ENCODE data around the gene SHROOM3.

The SHROOM3 gene

GRCh38 chr4:76781698-76782595, 346.9 kb downstream of the SHROOM3 start:
- peak; percentile 99 for DNase-seq (ENCODE audit: low read depth)

GRCh38 chr4:76782837-76783236, 347.8 kb downstream of the SHROOM3 start:
- peak; percentile 91 for DNase-seq (ENCODE audit: low read depth)

GRCh38 chr4:76783836-76784235, 348.8 kb downstream of the SHROOM3 start:
- no peak for DNase-seq (ENCODE audit: low read depth)

GRCh38 chr4:76784237-76784636, 349.2 kb downstream of the SHROOM3 start:
- DNase-seq (ENCODE audit: low read depth): no peak

- peak; percentile 49 for DNase-seq (ENCODE audit: low read depth)
These were observed 352.9 kb downstream of the SHROOM3 start for GRCh38 chr4:76787898-76788297.

GRCh38 chr4:76790377-76790776, 355.3 kb downstream of the SHROOM3 start:
- DNase-seq (ENCODE audit: low read depth): no peak

GRCh38 chr4:76791479-76791878, 356.4 kb downstream of the SHROOM3 start:
- DNase-seq (ENCODE audit: low read depth): no peak

GRCh38 chr4:76792418-76792817, 357.4 kb downstream of the SHROOM3 start:
- DNase-seq (ENCODE audit: low read depth): no peak

GRCh38 chr4:76795243-76795642, 360.2 kb downstream of the SHROOM3 start:
- DNase-seq (ENCODE audit: low read depth): no peak

GRCh38 chr4:76799140-76799539, 364.1 kb downstream of the SHROOM3 start:
- DNase-seq (ENCODE audit: low read depth): no peak

- no peak for DNase-seq (ENCODE audit: low read depth)
These were observed 364.7 kb downstream of the SHROOM3 start for GRCh38 chr4:76799718-76800117.

GRCh38 chr4:76800902-76801301, 365.9 kb downstream of the SHROOM3 start:
- DNase-seq (ENCODE audit: low read depth): no peak

GRCh38 chr4:76801621-76802235, 366.7 kb downstream of the SHROOM3 start:
- DNase-seq (ENCODE audit: low read depth): peak; percentile 34

- peak; percentile 24 for DNase-seq (ENCODE audit: low read depth)
These were observed 367.4 kb downstream of the SHROOM3 start for GRCh38 chr4:76802236-76803021.

GRCh38 chr4:76803522-76803921, 368.5 kb downstream of the SHROOM3 start:
- peak; percentile 89 for DNase-seq (ENCODE audit: low read depth)

GRCh38 chr4:76804096-76804495, 369.1 kb downstream of the SHROOM3 start:
- peak; percentile 66 for DNase-seq (ENCODE audit: low read depth)

GRCh38 chr4:76806346-76806745, 371.3 kb downstream of the SHROOM3 start:
- no peak for DNase-seq (ENCODE audit: low read depth)

GRCh38 chr4:76806757-76807156, 371.7 kb downstream of the SHROOM3 start:
- no peak for DNase-seq (ENCODE audit: low read depth)

- peak; percentile 75 for DNase-seq (ENCODE audit: low read depth)
These were observed 374.7 kb downstream of the SHROOM3 start for GRCh38 chr4:76809594-76810305.

GRCh38 chr4:76811604-76812412, 376.8 kb downstream of the SHROOM3 start:
- DNase-seq (ENCODE audit: low read depth): peak; percentile 98

GRCh38 chr4:76813070-76813469, 378.0 kb downstream of the SHROOM3 start:
- DNase-seq (ENCODE audit: low read depth): no peak
